ENCODE results near the gene MMS22L. TPM values are rescaled to one million over a fixed set of nuclear protein-coding genes. Genes with fewer than 3 reads are reported as not detected.

The MMS22L gene
- total RNA-seq, 1 donor from 2014 or later = 8.8 TPM

DNA sequence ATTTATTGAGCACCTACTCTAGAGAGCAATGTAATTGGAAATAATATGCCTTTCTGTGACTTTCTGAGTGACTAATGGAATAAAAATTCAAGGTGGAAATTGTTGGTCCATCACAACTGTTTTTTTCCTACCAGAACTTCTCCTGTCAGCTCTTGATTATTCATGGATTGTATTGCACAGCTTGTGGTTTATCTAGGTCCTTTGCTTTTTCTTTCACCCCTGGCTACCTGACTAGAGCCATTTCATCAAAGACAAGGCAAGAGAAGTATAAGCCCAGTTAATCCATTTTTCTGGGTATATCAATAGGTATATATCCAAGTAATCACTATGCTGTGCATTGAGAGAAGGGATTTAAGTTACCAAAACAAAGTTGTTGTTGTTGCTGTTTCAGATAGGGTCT is 168.4 kb downstream of the MMS22L start:
- TF ChIP-seq, protein P1, sequence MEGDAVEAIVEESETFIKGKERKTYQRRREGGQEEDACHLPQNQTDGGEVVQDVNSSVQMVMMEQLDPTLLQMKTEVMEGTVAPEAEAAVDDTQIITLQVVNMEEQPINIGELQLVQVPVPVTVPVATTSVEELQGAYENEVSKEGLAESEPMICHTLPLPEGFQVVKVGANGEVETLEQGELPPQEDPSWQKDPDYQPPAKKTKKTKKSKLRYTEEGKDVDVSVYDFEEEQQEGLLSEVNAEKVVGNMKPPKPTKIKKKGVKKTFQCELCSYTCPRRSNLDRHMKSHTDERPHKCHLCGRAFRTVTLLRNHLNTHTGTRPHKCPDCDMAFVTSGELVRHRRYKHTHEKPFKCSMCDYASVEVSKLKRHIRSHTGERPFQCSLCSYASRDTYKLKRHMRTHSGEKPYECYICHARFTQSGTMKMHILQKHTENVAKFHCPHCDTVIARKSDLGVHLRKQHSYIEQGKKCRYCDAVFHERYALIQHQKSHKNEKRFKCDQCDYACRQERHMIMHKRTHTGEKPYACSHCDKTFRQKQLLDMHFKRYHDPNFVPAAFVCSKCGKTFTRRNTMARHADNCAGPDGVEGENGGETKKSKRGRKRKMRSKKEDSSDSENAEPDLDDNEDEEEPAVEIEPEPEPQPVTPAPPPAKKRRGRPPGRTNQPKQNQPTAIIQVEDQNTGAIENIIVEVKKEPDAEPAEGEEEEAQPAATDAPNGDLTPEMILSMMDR (IDR thresholded peaks at IDR 0.05) = no peak
- intact Hi-C loops (cut with DNase I) = no loop called here
- ATAC-seq = no peak
- Histone ChIP-seq H3K4me3 (no peak overlapping the region), H3K9me3 (no peaks in the 10 kb centered on the region), H3K36me3 (no peaks in the 10 kb centered on the region), H3K27ac (no peak overlapping the region), H3K4me1 (no peaks in the 10 kb centered on the region), H3K27me3 (ENCODE audit: low read depth) (no peaks in the 10 kb centered on the region)
- no peak for DNase-seq

DNA sequence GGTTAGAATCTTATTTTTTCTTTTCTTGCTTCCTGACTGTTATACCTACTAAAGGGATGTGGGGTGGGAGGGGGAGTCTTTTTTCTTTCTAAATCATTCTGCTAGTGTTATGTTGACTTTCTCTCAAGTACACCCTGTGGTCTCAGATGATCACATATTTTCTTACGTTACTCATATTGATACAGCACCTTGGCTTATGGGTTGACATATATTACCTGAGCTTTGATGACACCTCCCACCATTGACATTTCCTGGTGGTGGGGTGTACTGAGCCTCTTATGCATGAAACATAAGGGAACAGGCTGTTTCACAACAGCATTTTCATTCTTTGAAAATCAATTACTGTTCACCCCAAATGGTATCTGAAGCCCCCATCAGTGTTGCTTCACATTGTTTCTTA is 169.8 kb downstream of the MMS22L start:
- intact Hi-C loops (cut with DNase I) = no loop called here
- TF ChIP-seq, protein P1 (IDR thresholded peaks at IDR 0.05) = no peak
- no peak overlapping the region for H3K27ac ChIP-seq
- ATAC-seq (no peak), DNase-seq (no peak)
- H3K9me3 ChIP-seq = no peaks in the 10 kb centered on the region
- H3K4me3 ChIP-seq = no peak overlapping the region
- no peaks in the 10 kb centered on the region for H3K4me1 ChIP-seq
- no peaks in the 10 kb centered on the region for H3K36me3 ChIP-seq
- H3K27me3 ChIP-seq (ENCODE audit: low read depth) = no peaks in the 10 kb centered on the region

DNA sequence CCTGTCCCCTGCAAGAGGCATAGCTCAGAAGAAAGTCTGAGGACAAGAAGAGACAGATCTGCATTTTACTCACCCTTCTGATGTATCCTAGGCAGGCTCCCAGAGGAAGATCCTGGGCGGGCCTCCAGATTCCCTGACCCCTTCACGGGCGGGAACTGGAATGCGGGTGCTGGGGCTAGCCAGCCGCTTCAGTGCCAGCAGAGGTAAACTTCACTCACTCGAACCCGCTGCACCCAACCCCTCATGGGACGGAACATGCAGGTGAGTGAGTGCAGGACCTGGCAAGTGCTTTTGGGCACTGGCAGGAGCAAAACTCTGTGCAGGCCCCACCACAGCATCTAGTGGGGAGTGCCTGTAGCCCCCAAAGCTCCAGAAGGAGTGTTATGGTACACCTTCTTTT is 171.8 kb downstream of the MMS22L start:
- H3K9me3 ChIP-seq = no peaks in the 10 kb centered on the region
- no peaks in the 10 kb centered on the region for H3K36me3 ChIP-seq
- no peaks in the 10 kb centered on the region for H3K4me1 ChIP-seq
- no peak overlapping the region for H3K4me3 ChIP-seq
- intact Hi-C loops (cut with DNase I) = no loop called here
- H3K27me3 ChIP-seq (ENCODE audit: low read depth) = no peaks in the 10 kb centered on the region
- ATAC-seq = no peak
- TF ChIP-seq, protein P1 (IDR thresholded peaks at IDR 0.05) = no peak
- no peak for DNase-seq
- H3K27ac ChIP-seq = no peak overlapping the region

DNA sequence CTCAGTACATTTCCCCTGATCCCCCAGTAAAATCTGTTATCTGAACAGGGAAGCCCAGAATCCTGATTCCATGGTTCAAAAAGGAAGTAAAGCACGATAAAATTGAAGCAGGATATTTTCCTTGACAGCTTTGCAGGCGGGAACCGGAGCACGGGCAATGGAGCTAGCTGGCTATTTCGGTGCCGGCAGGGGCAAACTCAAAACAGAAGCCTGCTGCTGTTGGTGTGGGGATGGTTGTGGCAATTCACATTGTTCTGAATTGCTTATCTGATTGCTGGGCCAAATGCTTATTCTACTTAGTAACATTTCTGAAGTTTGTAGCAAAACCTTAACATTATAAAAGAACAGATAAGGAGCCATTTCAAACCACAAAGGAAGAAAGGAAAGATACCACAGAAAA is 172.4 kb downstream of the MMS22L start:
- Histone ChIP-seq H3K9me3 (no peaks in the 10 kb centered on the region), H3K27me3 (ENCODE audit: low read depth) (no peaks in the 10 kb centered on the region), H3K27ac (no peak overlapping the region), H3K4me3 (no peak overlapping the region), H3K4me1 (no peaks in the 10 kb centered on the region), H3K36me3 (no peaks in the 10 kb centered on the region)
- intact Hi-C loops (cut with DNase I) = no loop called here
- TF ChIP-seq, protein P1 (IDR thresholded peaks at IDR 0.05) = no peak
- DNase-seq (no peak), ATAC-seq (no peak)

DNA sequence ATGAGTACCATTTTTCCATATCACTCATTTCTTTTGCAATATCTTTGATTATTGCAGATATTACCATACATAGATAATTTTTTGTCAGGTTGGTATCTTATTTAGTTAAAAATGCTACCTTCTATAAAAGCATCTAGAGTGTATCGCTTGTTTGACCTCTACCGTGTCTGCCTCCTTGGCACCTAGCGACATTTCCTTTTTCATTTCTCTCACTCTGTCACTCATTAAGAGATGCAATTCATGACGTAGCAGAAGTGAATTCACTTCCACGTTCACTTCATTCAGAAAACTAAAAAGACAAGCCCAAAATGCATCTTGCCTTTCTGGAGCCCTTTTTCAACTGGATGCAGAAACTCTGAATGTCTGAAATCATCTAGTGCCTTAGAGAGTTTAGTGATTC is 172.9 kb downstream of the MMS22L start:
- intact Hi-C loops (cut with DNase I) = no loop called here
- no peak for DNase-seq
- TF ChIP-seq, protein P1 (IDR thresholded peaks at IDR 0.05) = no peak

DNA sequence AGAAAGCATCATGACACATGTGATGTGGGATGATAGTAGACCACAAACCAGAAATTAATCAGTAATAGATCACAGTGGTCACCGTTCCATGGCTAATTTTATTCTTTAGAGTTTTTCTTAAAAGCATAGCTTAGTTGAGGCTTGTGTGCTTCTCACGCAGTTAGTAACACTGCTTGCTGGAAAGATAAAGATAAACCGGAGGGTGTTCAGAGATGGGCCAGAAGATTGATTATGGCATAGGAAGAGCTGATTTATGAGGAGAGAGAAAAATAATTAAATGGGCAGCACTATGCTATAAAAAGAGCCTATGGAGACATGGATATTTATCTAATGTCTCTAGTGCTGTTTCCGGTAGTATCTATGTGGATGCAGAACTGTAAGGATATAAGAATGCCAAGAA is 173.6 kb downstream of the MMS22L start:
- H3K4me3 ChIP-seq = no peak overlapping the region
- ATAC-seq (no peak), DNase-seq (no peak)
- H3K4me1 ChIP-seq = no peaks in the 10 kb centered on the region
- no peaks in the 10 kb centered on the region for H3K27me3 ChIP-seq (ENCODE audit: low read depth)
- H3K27ac ChIP-seq = no peak overlapping the region
- intact Hi-C loops (cut with DNase I) = no loop called here
- H3K36me3 ChIP-seq = no peaks in the 10 kb centered on the region
- TF ChIP-seq, protein P1 (IDR thresholded peaks at IDR 0.05) = no peak
- H3K9me3 ChIP-seq = no peaks in the 10 kb centered on the region

More for the DNA sequence above, 172.9 kb downstream of the MMS22L start:
- Histone ChIP-seq H3K27me3 (ENCODE audit: low read depth) (no peaks in the 10 kb centered on the region), H3K27ac (no peak overlapping the region), H3K36me3 (no peaks in the 10 kb centered on the region), H3K4me1 (no peaks in the 10 kb centered on the region), H3K4me3 (no peak overlapping the region), H3K9me3 (no peaks in the 10 kb centered on the region)
- ATAC-seq = no peak

Measured in lower lobe of right lung (tissue), 2 donors.